ENCODE measurements around the gene HMMR.
A peak's percentile ranks its signal among the peaks of the same experiment; 100 is the strongest.
"Not testable (repeated sequence)": the region's sequence is repeated elsewhere in the genome, so short reads cannot be mapped to it uniquely, and the experiment has no call there.

Gene HMMR

DNA sequence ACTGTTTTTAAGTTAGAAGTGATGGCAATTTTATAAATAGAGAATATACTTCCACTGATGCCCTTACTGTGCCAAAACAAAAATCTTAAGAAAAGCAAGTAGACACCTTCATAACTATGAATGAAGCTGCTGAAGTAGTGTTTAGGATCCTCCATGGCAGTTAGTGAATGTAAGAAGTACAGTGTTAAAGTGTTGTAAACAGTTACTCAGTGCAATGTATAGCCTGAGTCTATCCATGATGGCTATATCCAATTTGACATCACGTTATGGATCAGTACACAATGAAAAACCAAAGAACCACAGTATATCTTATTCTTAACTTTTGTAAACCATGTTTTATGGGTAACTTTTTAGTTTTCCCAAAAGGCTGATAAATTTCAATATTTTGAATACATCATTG lies 15.9 kb upstream of the HMMR start:
- DNase-seq (ENCODE audit: low spot score in 2 of 2) = no peak
- Mint-ChIP-seq H3K27ac (ENCODE audit: low read depth) (no peak overlapping the region), H3K36me3 (ENCODE audit: insufficient read depth) (peaks cover 52% of the 10 kb centered on the region), H3K27me3 (no peaks in the 10 kb centered on the region), H3K4me1 (peaks cover 10% of the 10 kb centered on the region), H3K9me3 (no peaks in the 10 kb centered on the region), H3K4me3 (no peak overlapping the region)
- ATAC-seq (replicated peaks; ENCODE audit: extremely low read depth, poor library complexity, severe bottlenecking) = no peak

DNA sequence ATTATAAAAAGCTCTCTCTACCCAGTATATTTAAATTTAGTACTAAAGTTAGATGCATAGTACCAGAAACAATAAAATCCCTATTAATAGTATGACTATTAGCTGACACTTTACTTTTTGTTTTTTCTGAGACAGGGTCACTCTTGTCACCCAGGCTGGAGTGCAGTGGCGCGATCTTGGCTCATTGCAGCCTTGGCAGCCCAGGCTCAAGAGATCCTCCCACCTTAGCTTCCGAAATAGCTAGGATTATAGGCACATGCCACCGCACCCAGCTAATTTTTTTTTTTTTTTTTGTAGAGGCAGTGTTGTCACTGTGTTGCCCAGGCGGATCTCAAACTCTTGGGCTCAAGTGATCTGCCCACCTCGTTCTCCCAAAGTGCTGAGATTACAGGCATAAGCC lies 15.1 kb upstream of the HMMR start:
- no peaks in the 10 kb centered on the region for H3K27me3 Mint-ChIP-seq

DNA sequence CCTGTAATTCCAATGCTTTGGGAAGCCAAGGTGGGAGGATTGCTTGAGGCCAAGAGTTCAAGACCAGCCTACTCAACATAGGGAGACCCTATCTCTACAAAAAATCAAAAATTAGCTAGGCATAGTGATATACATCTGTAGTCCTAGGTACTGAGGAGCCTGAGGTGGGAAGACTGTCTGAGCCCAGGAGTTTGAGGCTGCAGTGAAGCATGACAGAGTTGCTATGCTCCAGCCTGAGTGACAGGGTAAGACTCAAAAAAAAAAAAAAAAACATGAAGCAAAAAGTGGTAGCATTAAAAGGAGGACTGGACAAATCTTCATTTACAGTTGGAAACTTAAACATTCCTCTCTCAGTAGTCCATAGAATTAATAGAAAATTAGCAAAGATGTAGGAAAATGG lies 13.2 kb upstream of the HMMR start:
- H3K4me1 Mint-ChIP-seq = no peaks in the 10 kb centered on the region
- ATAC-seq (replicated peaks; ENCODE audit: extremely low read depth, poor library complexity, severe bottlenecking) (no peak), DNase-seq (ENCODE audit: low spot score in 2 of 2) (no peak)
- H3K36me3 Mint-ChIP-seq (ENCODE audit: insufficient read depth) = peaks cover 50% of the 10 kb centered on the region
- H3K4me3 Mint-ChIP-seq = no peak overlapping the region
- H3K27me3 Mint-ChIP-seq = no peaks in the 10 kb centered on the region
- no peaks in the 10 kb centered on the region for H3K9me3 Mint-ChIP-seq
- H3K27ac Mint-ChIP-seq (ENCODE audit: low read depth) = no peak overlapping the region

More for the DNA sequence above, 15.1 kb upstream of the HMMR start:
- ATAC-seq (replicated peaks; ENCODE audit: extremely low read depth, poor library complexity, severe bottlenecking) (no peak), DNase-seq (ENCODE audit: low spot score in 2 of 2) (no peak)
- peaks cover 54% of the 10 kb centered on the region for H3K36me3 Mint-ChIP-seq (ENCODE audit: insufficient read depth)
- H3K27ac Mint-ChIP-seq (ENCODE audit: low read depth) = no peak overlapping the region
- peaks cover 2% of the 10 kb centered on the region for H3K4me1 Mint-ChIP-seq
- H3K9me3 Mint-ChIP-seq = no peaks in the 10 kb centered on the region
- H3K4me3 Mint-ChIP-seq = no peak overlapping the region

DNA sequence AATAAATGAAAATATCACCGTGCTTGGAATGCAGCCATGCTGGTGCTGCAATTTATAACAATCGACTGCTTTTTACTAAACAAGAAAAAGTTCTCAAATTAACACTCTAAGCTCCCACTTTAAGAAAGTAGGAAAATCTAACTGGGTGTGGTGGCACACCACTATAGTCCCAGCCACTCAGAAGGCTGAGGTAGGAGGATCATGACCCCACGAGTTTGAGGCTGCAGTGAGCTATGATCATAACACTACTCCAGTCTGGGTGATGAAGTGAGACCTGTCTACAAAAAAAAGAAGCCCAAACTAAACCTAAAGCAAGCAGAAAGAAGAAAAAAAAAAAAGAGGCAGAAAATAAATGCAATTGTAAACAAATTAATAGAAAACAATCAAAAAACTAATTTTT lies 12.6 kb upstream of the HMMR start:
- Mint-ChIP-seq H3K4me3 (no peak overlapping the region), H3K27me3 (no peaks in the 10 kb centered on the region), H3K36me3 (ENCODE audit: insufficient read depth) (peaks cover 45% of the 10 kb centered on the region), H3K4me1 (no peaks in the 10 kb centered on the region), H3K9me3 (no peaks in the 10 kb centered on the region), H3K27ac (ENCODE audit: low read depth) (no peak overlapping the region)
- DNase-seq (ENCODE audit: low spot score in 2 of 2) = no peak
- no peak for ATAC-seq (replicated peaks; ENCODE audit: extremely low read depth, poor library complexity, severe bottlenecking)

DNA sequence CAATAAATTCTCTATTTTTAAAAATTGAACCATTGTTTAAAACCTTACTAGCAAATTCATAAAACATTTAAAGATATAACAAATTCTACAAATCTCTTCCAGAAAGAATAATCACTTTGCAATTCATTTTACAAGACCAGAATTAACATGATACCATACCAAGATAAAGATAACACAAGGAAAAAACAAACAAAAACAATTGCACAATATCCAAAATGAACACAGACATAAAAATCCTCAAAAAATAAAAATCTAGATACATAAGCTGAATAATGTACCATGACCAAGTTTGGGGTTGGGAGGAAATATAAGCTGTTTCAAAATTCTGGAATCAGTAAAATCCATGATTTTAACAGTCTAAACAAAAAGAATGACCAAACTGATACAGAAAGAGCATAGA lies 11.9 kb upstream of the HMMR start:
- no peak overlapping the region for H3K27ac Mint-ChIP-seq (ENCODE audit: low read depth)

DNA sequence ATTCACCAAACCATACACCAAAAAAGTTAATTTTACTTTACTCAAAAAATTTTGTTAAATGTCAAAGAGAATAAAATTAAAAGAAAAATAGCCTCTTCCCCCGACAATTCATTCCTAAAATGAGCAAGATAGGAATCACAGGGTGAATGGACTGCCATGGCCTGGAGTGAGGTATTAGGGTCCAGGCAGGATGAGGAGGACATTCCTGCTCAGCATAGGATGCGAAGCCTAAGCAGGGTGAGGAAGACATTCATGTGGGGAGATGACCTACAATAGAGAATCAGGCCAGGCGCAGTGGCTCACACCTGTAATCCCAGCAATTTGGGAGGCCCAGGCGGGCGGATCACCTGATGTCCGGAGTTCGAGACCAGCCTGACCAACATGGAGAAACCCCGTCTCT lies 8.9 kb upstream of the HMMR start:
- DNase-seq (ENCODE audit: low spot score in 2 of 2) = no peak
- H3K4me3 Mint-ChIP-seq = no peak overlapping the region
- no peaks in the 10 kb centered on the region for H3K27me3 Mint-ChIP-seq
- H3K36me3 Mint-ChIP-seq (ENCODE audit: insufficient read depth) = peaks cover 38% of the 10 kb centered on the region
- H3K27ac Mint-ChIP-seq (ENCODE audit: low read depth) = no peak overlapping the region
- peaks cover 11% of the 10 kb centered on the region for H3K4me1 Mint-ChIP-seq
- ATAC-seq (replicated peaks; ENCODE audit: extremely low read depth, poor library complexity, severe bottlenecking) = no peak
- no peaks in the 10 kb centered on the region for H3K9me3 Mint-ChIP-seq

More for the DNA sequence above, 11.9 kb upstream of the HMMR start:
- H3K4me1 Mint-ChIP-seq = no peaks in the 10 kb centered on the region
- no peaks in the 10 kb centered on the region for H3K27me3 Mint-ChIP-seq
- ATAC-seq (replicated peaks; ENCODE audit: extremely low read depth, poor library complexity, severe bottlenecking) (no peak), DNase-seq (ENCODE audit: low spot score in 2 of 2) (no peak)
- no peak overlapping the region for H3K4me3 Mint-ChIP-seq
- peaks cover 43% of the 10 kb centered on the region for H3K36me3 Mint-ChIP-seq (ENCODE audit: insufficient read depth)
- no peaks in the 10 kb centered on the region for H3K9me3 Mint-ChIP-seq

DNA sequence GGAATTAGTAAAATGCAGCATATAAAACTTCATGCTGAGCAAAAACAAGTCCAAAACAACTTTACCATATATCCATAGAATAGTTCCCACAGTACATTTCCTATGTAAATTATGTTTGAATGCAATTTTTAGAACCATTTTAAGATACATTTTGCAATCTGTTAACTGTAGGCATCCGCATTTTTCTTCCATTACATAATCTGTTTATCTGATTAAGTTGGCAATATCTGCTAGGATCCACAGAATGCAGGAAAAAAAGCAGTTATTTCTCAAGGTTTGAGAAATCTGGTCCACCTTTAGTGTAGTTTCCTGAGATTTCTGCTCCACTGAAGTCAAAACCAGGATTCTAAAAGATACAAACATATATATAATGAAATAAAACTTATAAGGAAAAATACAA lies 6.7 kb upstream of the HMMR start:
- ATAC-seq (replicated peaks; ENCODE audit: extremely low read depth, poor library complexity, severe bottlenecking) (no peak), DNase-seq (ENCODE audit: low spot score in 2 of 2) (no peak)
- H3K9me3 Mint-ChIP-seq = no peaks in the 10 kb centered on the region
- peaks cover 30% of the 10 kb centered on the region for H3K36me3 Mint-ChIP-seq (ENCODE audit: insufficient read depth)
- H3K4me3 Mint-ChIP-seq = no peak overlapping the region
- H3K27me3 Mint-ChIP-seq = no peaks in the 10 kb centered on the region
- H3K4me1 Mint-ChIP-seq = peaks cover 24% of the 10 kb centered on the region
- H3K27ac Mint-ChIP-seq (ENCODE audit: low read depth) = no peak overlapping the region

DNA sequence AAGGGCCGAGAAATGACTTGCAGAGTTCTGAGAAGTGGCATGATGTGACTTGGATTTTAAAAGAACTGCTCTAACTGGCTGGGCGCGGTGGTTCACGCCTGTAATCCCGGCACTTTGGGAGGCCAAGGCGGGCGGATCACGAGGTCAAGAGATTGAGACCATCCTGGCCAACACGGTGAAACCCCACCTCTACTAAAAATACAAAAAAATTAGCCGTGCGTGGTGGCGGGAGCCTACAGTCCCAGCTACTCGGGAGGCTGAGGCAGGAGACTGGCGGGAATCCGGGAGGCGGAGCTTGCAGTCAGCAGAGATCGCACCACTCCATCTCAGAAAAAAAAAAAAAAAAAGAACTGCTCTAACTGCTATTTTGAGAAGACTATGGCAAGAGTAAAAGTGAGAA lies 5.0 kb upstream of the HMMR start:
- H3K27ac Mint-ChIP-seq (ENCODE audit: low read depth) = peak overlapping the region; percentile 39
- peaks cover 36% of the 10 kb centered on the region for H3K4me1 Mint-ChIP-seq
- not testable (repeated sequence) for ATAC-seq (replicated peaks; ENCODE audit: extremely low read depth, poor library complexity, severe bottlenecking); H3K4me3 Mint-ChIP-seq; DNase-seq (ENCODE audit: low spot score in 2 of 2); H3K9me3 Mint-ChIP-seq; H3K27me3 Mint-ChIP-seq
- peaks cover 40% of the 10 kb centered on the region for H3K36me3 Mint-ChIP-seq (ENCODE audit: insufficient read depth)

DNA sequence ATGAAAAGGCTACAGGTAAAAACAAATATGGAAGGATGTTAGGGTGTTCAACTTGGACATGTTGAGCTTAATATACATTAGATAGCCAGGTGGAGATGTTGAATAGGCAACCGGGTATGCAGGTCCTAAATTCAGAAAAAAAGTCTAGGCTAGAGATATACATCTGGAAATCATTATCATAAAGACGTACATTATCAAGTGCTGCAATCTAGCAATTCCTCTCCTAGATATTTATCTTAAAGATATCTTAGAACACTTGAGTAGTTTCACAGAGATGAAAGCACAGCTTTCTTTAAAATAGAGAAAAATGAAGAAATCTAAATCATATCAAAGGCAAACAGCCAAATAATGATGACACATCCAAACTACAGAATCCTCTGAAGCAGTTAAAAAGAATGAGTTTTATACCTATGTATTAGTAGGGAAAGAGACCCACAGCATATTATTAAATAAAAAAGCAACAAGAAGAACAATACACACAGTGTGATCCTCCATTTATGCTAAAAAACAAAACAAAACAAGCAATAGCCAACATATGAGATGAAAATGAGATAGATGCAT lies 4.3 kb upstream of the HMMR start:
- H3K27ac Mint-ChIP-seq (ENCODE audit: low read depth) = no peak overlapping the region
- DNase-seq (ENCODE audit: low spot score in 2 of 2) (no peak), ATAC-seq (replicated peaks; ENCODE audit: extremely low read depth, poor library complexity, severe bottlenecking) (no peak)
- H3K36me3 Mint-ChIP-seq (ENCODE audit: insufficient read depth) = peaks cover 43% of the 10 kb centered on the region
- H3K27me3 Mint-ChIP-seq = no peaks in the 10 kb centered on the region
- no peaks in the 10 kb centered on the region for H3K9me3 Mint-ChIP-seq
- peaks cover 36% of the 10 kb centered on the region for H3K4me1 Mint-ChIP-seq
- no peak overlapping the region for H3K4me3 Mint-ChIP-seq

DNA sequence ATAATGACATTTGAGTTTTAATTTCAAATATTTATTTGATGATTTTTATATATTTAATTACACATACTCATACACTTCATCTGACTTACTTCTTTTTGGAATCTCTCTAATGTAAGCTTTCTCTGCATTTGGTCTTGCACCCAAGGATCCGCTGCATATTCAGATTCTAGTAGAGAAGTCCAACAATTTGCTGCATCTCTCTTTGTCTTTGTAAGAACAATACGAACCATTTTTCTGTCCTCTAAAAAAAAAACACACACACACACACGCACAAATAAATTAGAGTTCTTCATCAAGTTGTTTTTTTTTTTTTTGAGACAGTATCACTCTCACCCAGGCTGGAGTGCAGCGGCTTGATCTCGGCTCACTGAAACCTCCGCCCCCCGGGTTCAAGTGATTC lies 3.6 kb upstream of the HMMR start:
- H3K27ac Mint-ChIP-seq (ENCODE audit: low read depth) = no peak overlapping the region
- DNase-seq (ENCODE audit: low spot score in 2 of 2) (no peak), ATAC-seq (replicated peaks; ENCODE audit: extremely low read depth, poor library complexity, severe bottlenecking) (no peak)
- no peaks in the 10 kb centered on the region for H3K9me3 Mint-ChIP-seq
- H3K36me3 Mint-ChIP-seq (ENCODE audit: insufficient read depth) = peaks cover 43% of the 10 kb centered on the region
- H3K4me3 Mint-ChIP-seq = no peak overlapping the region
- no peaks in the 10 kb centered on the region for H3K27me3 Mint-ChIP-seq
- H3K4me1 Mint-ChIP-seq = peaks cover 36% of the 10 kb centered on the region

DNA sequence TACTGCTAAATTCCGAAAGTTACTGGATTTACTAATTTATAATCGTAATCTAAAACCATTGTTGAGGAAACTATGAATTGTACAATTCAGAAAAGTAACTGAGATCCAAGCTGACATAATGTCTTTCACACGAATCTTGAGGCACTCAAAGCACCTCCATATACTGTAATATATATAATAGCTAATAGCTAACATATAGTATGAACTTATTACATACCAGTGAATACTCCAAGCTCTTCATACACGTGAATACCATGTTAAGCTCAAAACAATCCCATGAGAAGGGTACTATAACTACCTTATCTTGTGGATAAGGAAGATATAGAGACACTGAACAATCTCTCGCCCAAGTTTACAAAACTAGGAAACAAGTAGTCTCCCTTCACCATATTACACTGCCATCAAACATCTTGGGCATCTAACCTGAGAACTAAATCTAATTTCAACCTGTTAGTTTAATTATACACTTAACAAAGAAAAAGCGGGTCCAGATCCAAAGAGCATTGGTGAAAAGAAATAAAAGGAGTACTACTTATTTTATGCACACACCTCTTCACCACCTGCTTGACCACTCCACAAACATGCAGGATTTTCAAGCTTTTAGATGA lies 1.6 kb upstream of the HMMR start:
- Mint-ChIP-seq H3K4me1 (peaks cover 43% of the 10 kb centered on the region), H3K27me3 (no peaks in the 10 kb centered on the region), H3K4me3 (peak overlapping the region; percentile 95), H3K36me3 (ENCODE audit: insufficient read depth) (peaks cover 40% of the 10 kb centered on the region), H3K9me3 (no peaks in the 10 kb centered on the region), H3K27ac (ENCODE audit: low read depth) (peak overlapping the region; percentile 99)
- DNase-seq (ENCODE audit: low spot score in 2 of 2) (no peak), ATAC-seq (replicated peaks; ENCODE audit: extremely low read depth, poor library complexity, severe bottlenecking) (no peak)

DNA sequence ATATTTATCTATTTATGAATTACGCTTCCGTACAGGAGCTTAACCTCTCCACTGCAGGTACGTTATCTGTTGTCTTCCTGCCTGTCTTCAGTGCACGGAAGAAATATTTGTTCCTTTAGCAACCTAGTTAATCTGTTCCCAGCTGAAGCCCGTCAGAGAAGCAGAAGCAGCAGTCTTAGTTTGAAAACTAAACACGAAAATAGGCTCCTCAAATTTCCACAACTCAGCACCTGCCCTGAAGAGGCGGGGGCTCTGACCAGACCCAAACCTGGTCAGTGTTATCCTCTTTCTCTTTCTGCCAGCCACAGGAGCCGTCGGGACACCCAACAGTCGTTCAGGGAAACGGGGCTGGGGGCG lies 992 bp upstream of the HMMR start:
- Mint-ChIP-seq H3K27ac (ENCODE audit: low read depth) (peak overlapping the region; percentile 99), H3K4me1 (peaks cover 43% of the 10 kb centered on the region), H3K4me3 (peak overlapping the region; percentile 95), H3K36me3 (ENCODE audit: insufficient read depth) (peaks cover 43% of the 10 kb centered on the region), H3K27me3 (no peaks in the 10 kb centered on the region), H3K9me3 (no peaks in the 10 kb centered on the region)
- ATAC-seq (replicated peaks; ENCODE audit: extremely low read depth, poor library complexity, severe bottlenecking) = no peak
- DNase-seq (ENCODE audit: low spot score in 2 of 2) = no peak

DNA sequence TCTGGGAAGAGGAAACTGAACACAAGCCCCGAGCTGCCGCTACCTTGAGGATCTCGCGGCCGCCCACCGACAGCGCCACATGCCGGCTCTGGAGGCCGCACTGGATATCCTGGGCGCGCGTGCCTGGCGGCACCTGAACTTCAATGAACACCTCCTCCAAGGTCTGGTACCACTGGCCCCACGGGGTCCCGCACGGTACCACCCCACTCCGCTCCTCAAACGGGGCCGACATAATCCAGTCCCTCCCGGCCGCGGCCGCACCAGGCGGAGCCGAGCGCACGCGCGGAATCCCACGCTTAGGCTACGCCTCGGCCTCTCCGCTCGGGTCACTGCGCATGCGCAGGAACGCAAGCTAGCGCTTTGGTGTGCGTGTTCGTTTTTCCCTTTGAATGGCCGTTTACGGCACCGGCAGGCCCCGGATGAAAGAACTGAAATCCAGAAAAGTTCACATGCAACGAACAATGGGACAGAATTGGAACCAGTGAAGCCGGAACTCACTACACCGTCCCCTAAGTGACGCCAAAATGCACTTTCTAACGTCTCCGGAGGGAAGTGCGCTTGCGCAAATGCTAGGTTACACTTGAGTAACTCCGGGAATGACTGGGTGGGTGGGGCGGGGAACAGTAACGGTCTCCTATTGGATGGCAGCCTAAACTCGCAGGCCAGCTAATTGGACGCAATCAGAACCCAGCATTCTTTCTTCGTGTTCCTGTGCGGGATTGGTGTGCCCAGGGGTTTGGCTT lies 442 bp upstream of the HMMR start, which contains the start of gene NUDCD2:
TSS of gene NUDCD2 (minus strand) at position 284 of the 743 bp plus-strand sequence. CDS start at position 232, 52 bp downstream.
- DNase-seq (ENCODE audit: low spot score in 2 of 2) (peak; percentile 91 to 98), ATAC-seq (replicated peaks; ENCODE audit: extremely low read depth, poor library complexity, severe bottlenecking) (peak; percentile 79)
- peak within 1 kb of the TSS; percentile 99 for H3K27ac Mint-ChIP-seq (ENCODE audit: low read depth)
- H3K36me3 Mint-ChIP-seq (ENCODE audit: insufficient read depth) = peaks cover 39% of the 10 kb centered on the region
- peak within 1 kb of the TSS; percentile 95 for H3K4me3 Mint-ChIP-seq
- H3K9me3 Mint-ChIP-seq = no peaks in the 10 kb centered on the region
- H3K27me3 Mint-ChIP-seq = no peaks in the 10 kb centered on the region
- peaks cover 40% of the 10 kb centered on the region for H3K4me1 Mint-ChIP-seq
